Parathyroid adenoma (tissue), 2 donors: Measurements from ENCODE around the gene GPR37L1.
A peak's percentile ranks its signal among the peaks of the same experiment; 100 is the strongest.

Experiments
- H2AFZ ChIP-seq: fragments of 300-600 bp; sonication (generic); one replicate; pipeline ENCODE4 v1.7.0; 2017; ENCODE audit warnings: antibody characterized with exemption, mild to moderate bottlenecking
- H3K27ac ChIP-seq: fragments of 300-600 bp; sonication (generic); one replicate; pipeline ENCODE4 v1.7.0; 2017
- H3K27me3 ChIP-seq: fragments of 300-600 bp; sonication (generic); one replicate; pipeline ENCODE4 v1.7.0; 2017; ENCODE audit warnings: low read length; ENCODE audit not compliant: control insufficient read depth, insufficient read depth
- H3K36me3 ChIP-seq: fragments of 300-600 bp; sonication (generic); one replicate; pipeline ENCODE4 v1.7.0; 2017; ENCODE audit warnings: low read length; ENCODE audit not compliant: control insufficient read depth, insufficient read depth
- H3K4me1 ChIP-seq: fragments of 300-600 bp; sonication (generic); one replicate; pipeline ENCODE4 v1.7.0; 2017; ENCODE audit warnings: control low read depth
- H3K4me2 ChIP-seq: fragments of 300-600 bp; sonication (generic); one replicate; pipeline ENCODE4 v1.7.0; 2017; ENCODE audit warnings: low read length
- H3K4me3 ChIP-seq: fragments of 300-600 bp; sonication (generic); one replicate; pipeline ENCODE4 v1.7.0; 2017; ENCODE audit warnings: low read depth, low read length
- H3K79me2 ChIP-seq: fragments of 300-600 bp; sonication (generic); one replicate; pipeline ENCODE4 v1.7.0; 2017; ENCODE audit warnings: control low read depth
- H3K9ac ChIP-seq: fragments of 300-600 bp; sonication (generic); one replicate; pipeline ENCODE4 v1.7.0; 2017; ENCODE audit warnings: mild to moderate bottlenecking
- H3K9me3 ChIP-seq: fragments of 300-600 bp; sonication (generic); one replicate; pipeline ENCODE4 v1.7.0; 2017; ENCODE audit warnings: low read length; ENCODE audit not compliant: control insufficient read depth
- CTCF ChIP-seq: fragments of 300-600 bp; sonication (generic); IDR thresholded peaks from one replicate; pipeline ENCODE4 v1.7.0; 2017; ENCODE audit warnings: antibody characterized with exemption, mild to moderate bottlenecking
- donor health status: primary hyperparathyroidism.

The GPR37L1 gene

GRCh38 chr1:202155478-202156021 lies 32.8 kb downstream of the GPR37L1 start:
- H3K9me3 ChIP-seq: no peaks in the 10 kb centered on the region
- H3K36me3 ChIP-seq: no peaks in the 10 kb centered on the region
- no peak overlapping the region for H3K9ac ChIP-seq
- no peak overlapping the region for H3K4me3 ChIP-seq
- no peak overlapping the region for H3K4me2 ChIP-seq
- H3K4me1 ChIP-seq: peaks cover 9% of the 10 kb centered on the region
- TF ChIP-seq CTCF: no peak
- H3K27ac ChIP-seq: peak overlapping the region; percentile 71
- no peaks in the 10 kb centered on the region for H3K79me2 ChIP-seq
- H2AFZ ChIP-seq: peak overlapping the region; percentile 58
- no peaks in the 10 kb centered on the region for H3K27me3 ChIP-seq

- no peak overlapping the region for H3K9ac ChIP-seq
- no peak for TF ChIP-seq CTCF
- no peaks in the 10 kb centered on the region for H3K27me3 ChIP-seq
- H3K4me2 ChIP-seq: no peak overlapping the region
- H2AFZ ChIP-seq: no peak overlapping the region
- H3K79me2 ChIP-seq: no peaks in the 10 kb centered on the region
- H3K27ac ChIP-seq: no peak overlapping the region
- H3K4me1 ChIP-seq: peaks cover 9% of the 10 kb centered on the region
- H3K9me3 ChIP-seq: no peaks in the 10 kb centered on the region
- H3K36me3 ChIP-seq: no peaks in the 10 kb centered on the region
- no peak overlapping the region for H3K4me3 ChIP-seq
These were observed 33.9 kb downstream of the GPR37L1 start for GRCh38 chr1:202156590-202156989.

GRCh38 chr1:202157945-202158344 lies 35.2 kb downstream of the GPR37L1 start:
- H3K4me2 ChIP-seq: no peak overlapping the region
- H2AFZ ChIP-seq: no peak overlapping the region
- H3K4me1 ChIP-seq: peaks cover 12% of the 10 kb centered on the region
- H3K36me3 ChIP-seq: no peaks in the 10 kb centered on the region
- H3K9ac ChIP-seq: no peak overlapping the region
- no peak overlapping the region for H3K4me3 ChIP-seq
- no peaks in the 10 kb centered on the region for H3K9me3 ChIP-seq
- no peaks in the 10 kb centered on the region for H3K27me3 ChIP-seq
- no peak overlapping the region for H3K27ac ChIP-seq
- H3K79me2 ChIP-seq: no peaks in the 10 kb centered on the region
- no peak for TF ChIP-seq CTCF

GRCh38 chr1:202158810-202159533 lies 36.3 kb downstream of the GPR37L1 start:
- no peaks in the 10 kb centered on the region for H3K27me3 ChIP-seq
- H3K9ac ChIP-seq: no peak overlapping the region
- no peak overlapping the region for H3K27ac ChIP-seq

More at GRCh38 chr1:202158810-202159533, 36.3 kb downstream of the GPR37L1 start:
- H3K9me3 ChIP-seq: no peaks in the 10 kb centered on the region
- H3K36me3 ChIP-seq: no peaks in the 10 kb centered on the region
- no peaks in the 10 kb centered on the region for H3K79me2 ChIP-seq
- TF ChIP-seq CTCF: no peak
- peaks cover 12% of the 10 kb centered on the region for H3K4me1 ChIP-seq
- no peak overlapping the region for H3K4me2 ChIP-seq
- H3K4me3 ChIP-seq: no peak overlapping the region
- no peak overlapping the region for H2AFZ ChIP-seq
